ENCODE data around the gene DPAGT1.
"Not testable (repeated sequence)": the region's sequence is repeated elsewhere in the genome, so short reads cannot be mapped to it uniquely, and the experiment has no call there.

DNA sequence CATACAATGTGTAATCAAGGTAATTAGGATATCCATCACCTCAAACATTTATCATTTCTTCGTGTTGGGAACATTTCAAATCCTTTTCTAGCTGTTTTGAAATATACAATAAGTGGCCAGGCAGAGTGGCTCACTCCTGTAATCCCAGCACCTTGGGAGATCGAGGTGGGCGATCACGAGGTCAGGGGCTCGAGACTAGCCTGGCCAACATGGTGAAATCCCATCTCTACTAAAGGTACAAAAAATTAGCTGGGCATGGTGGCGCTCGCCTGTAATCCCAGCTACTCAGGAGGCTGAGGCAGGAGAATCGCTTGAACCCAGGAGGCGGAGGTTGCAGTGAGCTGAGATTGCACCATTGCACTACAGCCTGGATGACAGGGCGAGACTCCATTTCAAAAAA, 37.6 kb upstream of the DPAGT1 start:
- not testable (repeated sequence) for TF ChIP-seq YY1 (IDR thresholded peaks at IDR 0.05; ENCODE audit: insufficient read depth, insufficient read length); ZNF274 (IDR thresholded peaks at IDR 0.05; ENCODE audit: low read depth, low read length); SUZ12 (IDR thresholded peaks at IDR 0.05; ENCODE audit: extremely low read depth, insufficient read depth, insufficient read length)

Data from NT2/D1 (cell line).